Measurements from ENCODE around the gene LPO. TPM values are rescaled to one million over a fixed set of nuclear protein-coding genes. Genes with fewer than 3 reads are reported as not detected.

LPO gene
- total and polyA plus RNA-seq, 2 experiments from 2014 or later: 0.29 to 1.0 TPM

- no peaks in the 10 kb centered on the region for H3K27me3 ChIP-seq
- no peaks in the 10 kb centered on the region for H4K20me1 ChIP-seq (ENCODE audit: insufficient read depth, poor library complexity, severe bottlenecking)
- H3K9me2 ChIP-seq (replicated peaks; ENCODE audit: insufficient read depth): no peaks in the 10 kb centered on the region
- H3K4me3 ChIP-seq: no peak overlapping the region
- H3K79me2 ChIP-seq: no peaks in the 10 kb centered on the region
- H3K4me1 ChIP-seq (ENCODE audit: insufficient read depth): no peaks in the 10 kb centered on the region
- H2AFZ ChIP-seq: no peak overlapping the region
- no peak overlapping the region for H3K27ac ChIP-seq
- H3K9me3 ChIP-seq (ENCODE audit: low read depth): no peaks in the 10 kb centered on the region
- no peak for DNase-seq (ENCODE audit: low spot score)
- no peaks in the 10 kb centered on the region for H3K36me3 ChIP-seq (replicated peaks; ENCODE audit: insufficient read depth, low read depth)
- no peak overlapping the region for H3K4me2 ChIP-seq
- TF ChIP-seq, protein P1, sequence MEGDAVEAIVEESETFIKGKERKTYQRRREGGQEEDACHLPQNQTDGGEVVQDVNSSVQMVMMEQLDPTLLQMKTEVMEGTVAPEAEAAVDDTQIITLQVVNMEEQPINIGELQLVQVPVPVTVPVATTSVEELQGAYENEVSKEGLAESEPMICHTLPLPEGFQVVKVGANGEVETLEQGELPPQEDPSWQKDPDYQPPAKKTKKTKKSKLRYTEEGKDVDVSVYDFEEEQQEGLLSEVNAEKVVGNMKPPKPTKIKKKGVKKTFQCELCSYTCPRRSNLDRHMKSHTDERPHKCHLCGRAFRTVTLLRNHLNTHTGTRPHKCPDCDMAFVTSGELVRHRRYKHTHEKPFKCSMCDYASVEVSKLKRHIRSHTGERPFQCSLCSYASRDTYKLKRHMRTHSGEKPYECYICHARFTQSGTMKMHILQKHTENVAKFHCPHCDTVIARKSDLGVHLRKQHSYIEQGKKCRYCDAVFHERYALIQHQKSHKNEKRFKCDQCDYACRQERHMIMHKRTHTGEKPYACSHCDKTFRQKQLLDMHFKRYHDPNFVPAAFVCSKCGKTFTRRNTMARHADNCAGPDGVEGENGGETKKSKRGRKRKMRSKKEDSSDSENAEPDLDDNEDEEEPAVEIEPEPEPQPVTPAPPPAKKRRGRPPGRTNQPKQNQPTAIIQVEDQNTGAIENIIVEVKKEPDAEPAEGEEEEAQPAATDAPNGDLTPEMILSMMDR (IDR thresholded peaks at IDR 0.05; ENCODE audit: poor library complexity): no peak
- no peak for TF ChIP-seq EZH2phosphoT487 (IDR thresholded peaks at IDR 0.05; ENCODE audit: low read depth, severe bottlenecking, unreplicated experiment)
- no peak for TF ChIP-seq EZH2 (IDR thresholded peaks at IDR 0.05; ENCODE audit: borderline replicate concordance)
- 92% methylated on average over 8 of the region's 9 CpGs for WGBS (ENCODE audit: low lambda C conversion rate, missing lambda C conversion rate)
These were observed 64.7 kb downstream of the LPO start for GRCh38 chr17:58302919-58303585.

DNA sequence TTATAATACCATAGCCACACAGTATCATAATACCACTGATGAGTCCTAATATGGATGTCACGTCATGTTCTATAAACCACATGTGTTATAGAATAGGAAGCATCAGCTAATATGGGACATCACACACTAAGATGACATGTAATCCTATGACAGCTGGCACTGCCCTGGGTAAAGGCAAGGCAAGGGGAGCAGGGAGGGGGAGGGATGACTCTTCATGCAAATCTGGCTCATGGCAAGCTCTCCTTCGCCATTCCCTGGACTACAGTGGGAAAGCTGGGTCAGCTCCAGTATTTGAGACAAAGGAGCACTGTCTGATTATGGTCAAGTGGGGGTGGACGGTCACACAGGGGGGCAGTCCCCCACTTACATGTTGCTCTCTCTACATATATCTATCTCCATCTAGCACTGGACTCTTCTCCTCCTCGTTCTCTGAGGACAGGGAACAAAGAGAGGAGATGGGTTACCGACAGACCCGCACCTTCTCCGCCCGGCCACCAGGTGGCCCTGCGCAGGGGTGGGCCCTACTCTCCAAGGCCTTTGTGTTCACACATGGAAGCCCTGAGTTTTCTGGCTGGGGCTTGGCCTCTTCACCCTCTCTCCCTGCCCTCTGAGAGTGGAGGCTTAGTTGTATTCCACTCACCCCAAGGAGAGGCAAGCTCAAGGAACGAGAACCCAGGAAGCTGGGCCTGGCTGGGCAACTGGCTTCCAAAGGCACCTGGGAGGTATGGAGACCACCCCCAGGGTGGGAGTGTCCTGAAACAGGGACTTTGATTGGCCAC lies 65.8 kb downstream of the LPO start:
- TF ChIP-seq EZH2phosphoT487 (IDR thresholded peaks at IDR 0.05; ENCODE audit: low read depth, severe bottlenecking, unreplicated experiment) (no peak), EZH2 (IDR thresholded peaks at IDR 0.05; ENCODE audit: borderline replicate concordance) (no peak)
- TF ChIP-seq, protein P1 (IDR thresholded peaks at IDR 0.05; ENCODE audit: poor library complexity): peak; percentile 48
- Histone ChIP-seq H3K9me3 (ENCODE audit: low read depth) (no peaks in the 10 kb centered on the region), H3K4me1 (ENCODE audit: insufficient read depth) (no peaks in the 10 kb centered on the region), H3K4me2 (no peak overlapping the region), H2AFZ (no peak overlapping the region), H3K79me2 (no peaks in the 10 kb centered on the region), H3K36me3 (replicated peaks; ENCODE audit: insufficient read depth, low read depth) (no peaks in the 10 kb centered on the region), H4K20me1 (ENCODE audit: insufficient read depth, poor library complexity, severe bottlenecking) (no peaks in the 10 kb centered on the region), H3K27ac (no peak overlapping the region), H3K4me3 (no peak overlapping the region), H3K9me2 (replicated peaks; ENCODE audit: insufficient read depth) (no peaks in the 10 kb centered on the region), H3K27me3 (no peaks in the 10 kb centered on the region)
- peak; percentile 55 for DNase-seq (ENCODE audit: low spot score)
- WGBS (ENCODE audit: low lambda C conversion rate, missing lambda C conversion rate): 56% methylated on average over 10 of the region's 10 CpGs

DNA sequence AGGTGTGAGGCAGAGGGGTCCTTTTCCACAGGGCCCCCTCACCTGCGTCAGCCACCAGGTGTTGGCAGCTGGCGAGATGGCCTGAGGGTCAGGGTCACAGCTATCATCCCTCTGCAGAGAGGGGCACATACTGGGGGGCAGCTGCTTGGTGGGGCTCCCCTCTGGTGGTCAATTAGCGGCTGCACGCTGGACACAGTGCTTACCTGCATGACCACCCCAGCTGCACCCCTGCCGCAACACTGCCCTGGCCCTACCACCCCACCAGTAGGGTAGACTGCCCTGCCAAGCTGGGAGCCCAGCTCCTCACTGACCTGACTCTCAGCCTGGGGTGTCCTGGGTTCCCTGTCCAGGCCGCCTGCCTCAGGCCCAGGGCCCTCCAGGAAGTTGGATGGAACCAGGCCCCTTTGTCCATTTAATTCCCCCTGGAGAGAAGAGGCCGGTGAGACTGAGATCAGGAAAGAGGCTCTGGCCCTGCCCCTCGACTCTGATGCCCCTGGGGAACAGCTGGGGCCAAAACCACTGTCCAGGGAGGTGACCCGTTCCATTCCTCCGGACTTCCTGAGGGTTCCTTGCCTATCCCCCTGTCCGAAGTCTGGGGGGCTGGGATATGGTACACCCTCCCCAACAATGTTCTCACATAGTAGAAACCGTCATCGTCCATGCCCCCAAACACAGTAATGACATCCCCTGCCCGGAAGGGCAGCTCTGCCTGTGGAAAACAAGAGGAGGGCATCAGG lies 66.5 kb downstream of the LPO start:
- no peak for DNase-seq (ENCODE audit: low spot score)

More for the DNA sequence above, 66.5 kb downstream of the LPO start:
- TF ChIP-seq EZH2phosphoT487 (IDR thresholded peaks at IDR 0.05; ENCODE audit: low read depth, severe bottlenecking, unreplicated experiment): no peak
- no peak for TF ChIP-seq EZH2 (IDR thresholded peaks at IDR 0.05; ENCODE audit: borderline replicate concordance)
- TF ChIP-seq, protein P1 (IDR thresholded peaks at IDR 0.05; ENCODE audit: poor library complexity): no peak
- Histone ChIP-seq H3K27me3 (no peaks in the 10 kb centered on the region), H3K4me3 (no peak overlapping the region), H2AFZ (no peak overlapping the region), H3K36me3 (replicated peaks; ENCODE audit: insufficient read depth, low read depth) (no peaks in the 10 kb centered on the region), H3K79me2 (no peaks in the 10 kb centered on the region), H4K20me1 (ENCODE audit: insufficient read depth, poor library complexity, severe bottlenecking) (no peaks in the 10 kb centered on the region), H3K4me1 (ENCODE audit: insufficient read depth) (no peaks in the 10 kb centered on the region), H3K9me3 (ENCODE audit: low read depth) (no peaks in the 10 kb centered on the region), H3K4me2 (no peak overlapping the region), H3K27ac (no peak overlapping the region), H3K9me2 (replicated peaks; ENCODE audit: insufficient read depth) (no peaks in the 10 kb centered on the region)
- 94% methylated on average over 14 of the region's 14 CpGs for WGBS (ENCODE audit: low lambda C conversion rate, missing lambda C conversion rate)

Measured in hepatocyte (in vitro differentiated cells).